ENCODE data around the gene KCNK7. TPM values are rescaled to one million over a fixed set of nuclear protein-coding genes. Genes with fewer than 3 reads are reported as not detected.

The KCNK7 gene
- not detected in 2 replicates for total RNA-seq

GRCh38 chr11:65595543-65596281 lies at the start of gene KCNK7:
KCNK7 (minus strand) TSS chr11:65595800; CDS start chr11:65595772, 28 bp downstream.

GRCh38 chr11:65637794-65638419 lies 42.3 kb upstream of the KCNK7 start, which contains the start of gene SIPA1:
SIPA1 (plus strand) TSS chr11:65638101; CDS start chr11:65640922, 2,821 bp downstream.

DNA sequence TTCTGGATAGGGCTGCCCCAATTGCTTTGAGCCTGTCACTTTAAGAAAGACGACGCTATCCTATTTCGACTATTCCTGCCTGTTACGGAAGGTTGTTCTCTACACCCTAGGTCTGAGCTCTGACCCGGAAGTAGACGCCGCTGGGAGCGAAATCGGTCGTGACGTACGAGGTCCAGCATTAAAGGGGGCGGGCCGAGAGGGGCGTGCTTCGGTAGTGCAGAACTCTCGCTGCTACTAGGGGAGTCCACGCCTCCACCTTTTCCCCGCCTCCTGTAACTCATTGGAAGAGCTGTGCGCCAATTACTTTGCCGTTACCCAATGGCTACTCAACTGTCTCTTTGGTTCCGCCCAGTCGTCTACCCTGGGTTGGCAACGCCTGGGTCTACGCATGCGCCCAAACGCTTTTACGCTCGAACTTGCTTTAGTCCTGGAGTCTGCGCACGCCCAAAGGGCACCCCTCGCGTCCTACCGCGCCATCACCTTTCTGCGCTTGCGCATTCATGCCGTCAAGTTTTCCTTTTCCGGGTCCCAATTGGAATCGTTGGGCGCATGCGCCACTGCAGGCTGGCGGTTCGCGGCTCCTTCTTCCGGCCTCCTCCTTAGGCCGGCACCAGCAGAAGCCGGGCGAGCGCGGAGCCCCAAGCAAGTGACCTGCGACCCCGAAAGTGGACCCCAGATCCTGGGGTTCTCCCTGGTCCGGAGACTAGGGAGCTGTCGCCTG lies 19.8 kb upstream of the KCNK7 start, which contains the start of gene PCNX3:
TSS of gene PCNX3 (plus strand) at position 548 of the 721 bp plus-strand sequence. CDS start 536 bp downstream, outside the sequence.

DNA sequence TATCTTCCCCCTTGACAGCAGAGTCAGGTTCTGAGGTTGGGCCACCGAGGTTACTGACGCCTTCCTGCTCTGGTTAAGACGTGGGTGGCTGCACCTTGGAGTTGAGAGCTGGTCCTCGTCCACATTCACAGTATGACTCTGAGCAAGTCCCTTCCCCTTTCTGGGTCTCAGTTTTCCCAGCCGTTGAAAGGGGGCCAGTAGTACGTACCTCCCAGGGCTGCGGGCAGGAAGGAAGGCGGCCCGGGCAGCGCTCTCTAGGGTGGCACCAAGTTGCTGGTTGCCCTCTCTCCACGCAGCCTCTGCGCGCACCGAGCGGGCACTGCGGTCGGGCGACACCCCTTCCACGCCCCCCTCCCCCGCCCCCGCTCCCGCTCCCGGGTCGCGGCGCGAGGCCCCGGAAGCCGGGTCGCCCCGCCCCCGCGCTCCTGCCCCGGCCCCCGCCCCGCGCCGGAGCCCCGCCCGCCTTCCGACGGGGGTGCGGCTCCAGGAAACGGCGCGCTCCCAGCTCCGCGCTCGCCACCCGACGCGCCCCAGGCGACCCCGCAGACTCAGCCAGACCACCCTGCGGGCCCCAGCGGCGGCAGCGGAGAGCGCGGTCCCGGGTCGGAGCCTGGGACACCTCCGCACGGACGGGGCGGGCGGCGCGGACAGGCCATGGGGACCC lies 19.9 kb downstream of the KCNK7 start, which contains the start of gene EHBP1L1:
TSS of gene EHBP1L1 (plus strand) at position 486 of the 664 bp plus-strand sequence. CDS start 250 bp downstream, outside the sequence.

DNA sequence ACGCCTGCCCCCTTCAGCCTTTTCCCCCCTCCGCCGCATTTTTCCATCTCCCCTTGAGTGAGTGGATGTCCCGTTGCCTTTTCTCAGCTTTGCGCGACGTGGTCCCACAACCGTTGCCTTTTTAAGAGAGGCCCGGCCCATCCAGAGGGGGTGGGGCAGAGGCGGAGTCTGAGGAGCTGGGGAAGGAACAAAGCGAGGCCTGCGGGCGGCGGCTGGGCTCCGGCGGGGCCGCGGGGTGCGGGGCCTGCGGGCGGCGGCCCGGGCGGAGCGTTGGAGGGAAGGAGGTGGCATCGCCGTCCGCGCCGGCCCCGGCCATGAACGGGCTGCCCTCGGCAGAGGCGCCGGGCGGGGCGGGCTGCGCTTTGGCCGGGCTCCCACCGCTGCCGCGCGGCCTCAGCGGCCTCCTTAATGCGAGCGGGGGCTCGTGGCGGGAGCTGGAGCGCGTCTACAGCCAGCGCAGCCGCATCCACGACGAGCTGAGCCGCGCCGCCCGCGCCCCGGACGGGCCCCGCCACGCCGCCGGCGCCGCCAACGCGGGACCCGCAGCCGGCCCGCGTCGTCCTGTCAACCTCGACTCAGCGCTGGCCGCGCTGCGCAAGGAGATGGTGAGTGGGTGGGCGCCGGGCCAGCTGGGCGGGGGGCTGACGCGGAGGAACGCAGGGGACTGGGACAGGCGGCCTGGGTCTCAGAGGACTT lies 23.1 kb downstream of the KCNK7 start, which contains the start of gene FAM89B:
TSS of gene FAM89B (plus strand) at position 183 of the 696 bp plus-strand sequence. CDS start at position 315, 132 bp downstream.

GRCh38 chr11:65569973-65570918 lies 25.4 kb downstream of the KCNK7 start, which contains the start of gene ZNRD2:
ZNRD2 (plus strand) TSS chr11:65570477; CDS start chr11:65570492, 15 bp downstream.

DNA sequence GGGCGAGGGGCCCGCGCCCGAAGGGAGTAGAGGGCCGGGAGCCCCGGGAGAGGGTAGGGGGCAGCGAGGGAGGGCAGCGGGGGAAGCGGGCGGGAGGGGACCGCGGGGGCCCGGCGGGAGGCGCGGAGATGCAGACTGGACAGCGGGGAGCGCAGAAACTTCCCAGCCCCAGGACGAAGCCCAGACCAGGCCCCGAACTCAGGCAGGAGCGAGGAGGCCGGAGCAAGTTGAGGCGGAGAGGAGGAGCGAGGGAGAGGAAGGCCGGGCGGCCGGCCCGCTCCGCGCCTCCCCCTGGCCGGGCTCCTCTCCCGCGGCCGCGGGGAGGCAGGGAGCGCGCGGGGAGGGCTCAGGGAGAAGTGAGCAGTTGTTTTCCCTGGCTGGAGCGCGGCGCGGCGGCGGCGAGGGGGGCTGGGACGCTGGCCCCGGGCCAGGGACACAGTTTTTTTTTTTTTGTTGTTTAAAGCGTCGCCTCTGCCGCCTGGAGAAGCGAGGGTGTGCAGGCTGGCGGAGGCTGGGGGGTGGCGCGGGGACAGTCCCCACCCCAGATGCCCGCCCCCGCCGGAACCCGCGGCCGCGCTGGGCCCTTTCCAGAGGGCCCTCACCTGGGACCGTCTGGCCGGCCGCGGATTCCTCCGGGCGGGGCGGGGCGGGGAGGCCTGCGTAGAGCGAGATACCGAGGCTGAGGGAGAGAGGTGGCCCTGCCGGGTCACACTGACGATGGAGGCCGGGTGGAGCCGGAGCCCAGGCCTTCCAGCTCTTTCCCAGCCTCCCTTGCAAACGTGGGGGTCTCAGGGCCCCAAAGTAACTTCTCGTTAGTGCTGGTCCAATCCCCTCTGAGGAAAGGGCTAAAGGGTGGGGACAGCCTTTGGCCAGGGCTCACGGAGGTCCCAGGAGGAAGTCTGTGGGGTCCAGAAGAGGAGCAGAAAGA lies 37.3 kb downstream of the KCNK7 start, which contains the start of gene LTBP3:
TSS of gene LTBP3 (minus strand) at position 358 of the 928 bp plus-strand sequence. CDS start 400 bp downstream, outside the sequence.

Small RNA genes within 50 kb of the gene (small RNA-seq; reads per million reads assigned to genes)
- gene AP001362.1 (not detected), gene MIR4690 (not detected)

Other genes with a start within 250 kb of the KCNK7 start
- gene TIGD3, start 241.0 kb downstream of the KCNK7 start, total RNA-seq = 0.12 TPM in 1 of 2 replicates, not detected in the other
- 5.3 and 8.0 TPM in 2 replicates for gene SLC25A45, start 213.2 kb downstream of the KCNK7 start, total RNA-seq
- gene FRMD8, start 209.2 kb downstream of the KCNK7 start, total RNA-seq = 70.2 and 77.1 TPM in 2 replicates
- 553 and 658 TPM in 2 replicates for gene NEAT1, start 173.0 kb downstream of the KCNK7 start, total RNA-seq
- gene MALAT1, start 96.8 kb downstream of the KCNK7 start, total RNA-seq = 16,813 and 19,611 TPM in 2 replicates
- gene SCYL1, start 70.7 kb downstream of the KCNK7 start, total RNA-seq = 116 and 125 TPM in 2 replicates
- 21.3 and 22.8 TPM in 2 replicates for gene LTBP3, start 37.4 kb downstream of the KCNK7 start, total RNA-seq
- 36.1 and 38.3 TPM in 2 replicates for gene ZNRD2, start 25.3 kb downstream of the KCNK7 start, total RNA-seq
- 26.8 and 29.6 TPM in 2 replicates for gene FAM89B, start 23.3 kb downstream of the KCNK7 start, total RNA-seq
- gene EHBP1L1, start 19.7 kb downstream of the KCNK7 start, total RNA-seq = 55.9 and 64.3 TPM in 2 replicates
- gene MAP3K11, start 18.4 kb upstream of the KCNK7 start, total RNA-seq = 21.4 and 26.9 TPM in 2 replicates
- 34.7 and 35.2 TPM in 2 replicates for gene PCNX3, start 20.0 kb upstream of the KCNK7 start, total RNA-seq
- gene SIPA1, start 42.3 kb upstream of the KCNK7 start, total RNA-seq = 25.5 and 32.2 TPM in 2 replicates
- gene RELA, start 67.1 kb upstream of the KCNK7 start, total RNA-seq = 35.0 and 40.2 TPM in 2 replicates
- 41.7 and 46.7 TPM in 2 replicates for gene KAT5, start 116.5 kb upstream of the KCNK7 start, total RNA-seq
- 19.3 and 27.1 TPM in 2 replicates for gene RNASEH2C, start 125.0 kb upstream of the KCNK7 start, total RNA-seq
- gene AP5B1, start 185.2 kb upstream of the KCNK7 start, total RNA-seq = 25.0 and 27.6 TPM in 2 replicates
- gene OVOL1, start 191.3 kb upstream of the KCNK7 start, total RNA-seq = not detected in 2 replicates
- gene SNX32, start 238.2 kb upstream of the KCNK7 start, total RNA-seq = 0.97 and 1.3 TPM in 2 replicates